Measurements from ENCODE around the gene ING5.

The ING5 gene

GRCh38 chr2:241763551-241764274, 61.9 kb downstream of the ING5 start:
- TF ChIP-seq CTCF (IDR thresholded peaks at IDR 0.05; ENCODE audit: low read depth, low read length, missing control alignments) = no peak
- Histone ChIP-seq H3K36me3 (replicated peaks) (no peaks in the 10 kb centered on the region), H3K4me3 (ENCODE audit: low read depth, low read length) (no peak overlapping the region), H3K27ac (no peak overlapping the region), H3K27me3 (replicated peaks) (no peaks in the 10 kb centered on the region)
- DNase-seq = no peak
- in situ Hi-C loops (cut with HindIII; ENCODE audit: low pct_ligation_motif_present, low sequenced_read_pairs) = no loop called here

- H3K4me3 ChIP-seq (ENCODE audit: low read depth, low read length) = no peak overlapping the region
- no peak for DNase-seq
- no peak for TF ChIP-seq CTCF (IDR thresholded peaks at IDR 0.05; ENCODE audit: low read depth, low read length, missing control alignments)
- in situ Hi-C loops (cut with HindIII; ENCODE audit: low pct_ligation_motif_present, low sequenced_read_pairs) = no loop called here
- H3K27ac ChIP-seq = no peak overlapping the region
- H3K36me3 ChIP-seq (replicated peaks) = no peaks in the 10 kb centered on the region
- H3K27me3 ChIP-seq (replicated peaks) = no peaks in the 10 kb centered on the region
These were observed 62.7 kb downstream of the ING5 start for GRCh38 chr2:241764275-241765241.

GRCh38 chr2:241767464-241768250, 65.8 kb downstream of the ING5 start:
- DNase-seq = no peak
- TF ChIP-seq CTCF (IDR thresholded peaks at IDR 0.05; ENCODE audit: low read depth, low read length, missing control alignments) = no peak

GRCh38 chr2:241768251-241768711, 66.4 kb downstream of the ING5 start:
- Histone ChIP-seq H3K36me3 (replicated peaks) (no peaks in the 10 kb centered on the region), H3K4me3 (ENCODE audit: low read depth, low read length) (no peak overlapping the region), H3K27me3 (replicated peaks) (no peaks in the 10 kb centered on the region), H3K27ac (no peak overlapping the region)
- in situ Hi-C loops (cut with HindIII; ENCODE audit: low pct_ligation_motif_present, low sequenced_read_pairs) = no loop called here
- no peak for TF ChIP-seq CTCF (IDR thresholded peaks at IDR 0.05; ENCODE audit: low read depth, low read length, missing control alignments)
- no peak for DNase-seq

More at GRCh38 chr2:241767464-241768250, 65.8 kb downstream of the ING5 start:
- in situ Hi-C loops (cut with HindIII; ENCODE audit: low pct_ligation_motif_present, low sequenced_read_pairs) = no loop called here
- Histone ChIP-seq H3K27me3 (replicated peaks) (no peaks in the 10 kb centered on the region), H3K27ac (no peak overlapping the region), H3K36me3 (replicated peaks) (no peaks in the 10 kb centered on the region), H3K4me3 (ENCODE audit: low read depth, low read length) (no peak overlapping the region)

- Histone ChIP-seq H3K27me3 (replicated peaks) (no peaks in the 10 kb centered on the region), H3K36me3 (replicated peaks) (no peaks in the 10 kb centered on the region), H3K27ac (no peak overlapping the region), H3K4me3 (ENCODE audit: low read depth, low read length) (no peak overlapping the region)
- no peak for DNase-seq
- in situ Hi-C loops (cut with HindIII; ENCODE audit: low pct_ligation_motif_present, low sequenced_read_pairs) = no loop called here
- no peak for TF ChIP-seq CTCF (IDR thresholded peaks at IDR 0.05; ENCODE audit: low read depth, low read length, missing control alignments)
These were observed 67.0 kb downstream of the ING5 start for GRCh38 chr2:241768850-241769249.
